Retinal pigment epithelial cell (primary cell): ENCODE measurements around the gene MCF2L.

ENCODE experiments used
- DNase-seq: peaks from one replicate; pipeline ENCODE4 v3.0.0-alpha.2; 2010; ENCODE audit warnings: low read depth
- H3K4me3 ChIP-seq: 2 replicates; pipeline ENCODE4 v1.5.1; 2011; ENCODE audit warnings: mild to moderate bottlenecking, low read length, control low read depth, moderate library complexity
- TF ChIP-seq, protein P1 (sequence below): conservative IDR thresholded peaks from 2 replicates; pipeline ENCODE4 v1.5.1; 2011; ENCODE audit warnings: low read depth, low read length, control low read depth, inconsistent platforms

Gene MCF2L

DNA sequence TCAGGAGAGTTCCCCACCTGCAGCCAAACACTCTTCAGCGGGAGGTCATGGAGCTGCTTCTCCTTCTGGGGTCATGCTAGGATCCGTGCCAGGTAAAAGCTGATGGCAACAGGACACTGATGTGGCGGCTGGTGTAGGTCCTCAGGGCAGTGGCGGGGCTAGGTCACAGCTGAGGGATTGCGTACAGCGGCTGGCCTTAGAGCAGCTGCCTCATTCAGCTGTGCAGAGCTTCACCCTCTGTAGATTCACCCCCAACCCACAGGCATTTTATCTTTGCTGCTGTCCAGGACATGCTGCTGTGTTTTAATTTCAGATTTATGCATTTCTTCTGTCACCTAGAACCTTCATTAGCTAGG lies 2.3 kb downstream of the MCF2L start:
- H3K4me3 ChIP-seq = no peak overlapping the region
- TF ChIP-seq, protein P1, sequence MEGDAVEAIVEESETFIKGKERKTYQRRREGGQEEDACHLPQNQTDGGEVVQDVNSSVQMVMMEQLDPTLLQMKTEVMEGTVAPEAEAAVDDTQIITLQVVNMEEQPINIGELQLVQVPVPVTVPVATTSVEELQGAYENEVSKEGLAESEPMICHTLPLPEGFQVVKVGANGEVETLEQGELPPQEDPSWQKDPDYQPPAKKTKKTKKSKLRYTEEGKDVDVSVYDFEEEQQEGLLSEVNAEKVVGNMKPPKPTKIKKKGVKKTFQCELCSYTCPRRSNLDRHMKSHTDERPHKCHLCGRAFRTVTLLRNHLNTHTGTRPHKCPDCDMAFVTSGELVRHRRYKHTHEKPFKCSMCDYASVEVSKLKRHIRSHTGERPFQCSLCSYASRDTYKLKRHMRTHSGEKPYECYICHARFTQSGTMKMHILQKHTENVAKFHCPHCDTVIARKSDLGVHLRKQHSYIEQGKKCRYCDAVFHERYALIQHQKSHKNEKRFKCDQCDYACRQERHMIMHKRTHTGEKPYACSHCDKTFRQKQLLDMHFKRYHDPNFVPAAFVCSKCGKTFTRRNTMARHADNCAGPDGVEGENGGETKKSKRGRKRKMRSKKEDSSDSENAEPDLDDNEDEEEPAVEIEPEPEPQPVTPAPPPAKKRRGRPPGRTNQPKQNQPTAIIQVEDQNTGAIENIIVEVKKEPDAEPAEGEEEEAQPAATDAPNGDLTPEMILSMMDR = no peak
- DNase-seq = no peak

- DNase-seq = no peak
- H3K4me3 ChIP-seq = no peak overlapping the region
- TF ChIP-seq, protein P1 = no peak
Measured at GRCh38 chr13:112972258-112972657, 3.2 kb downstream of the MCF2L start.

GRCh38 chr13:112972867-112973576 lies 4.0 kb downstream of the MCF2L start:
- DNase-seq = no peak
- TF ChIP-seq, protein P1 = no peak
- no peak overlapping the region for H3K4me3 ChIP-seq

- TF ChIP-seq, protein P1 = no peak
- DNase-seq = no peak
- H3K4me3 ChIP-seq = no peak overlapping the region
Measured at GRCh38 chr13:112973577-112973951, 4.5 kb downstream of the MCF2L start.

DNA sequence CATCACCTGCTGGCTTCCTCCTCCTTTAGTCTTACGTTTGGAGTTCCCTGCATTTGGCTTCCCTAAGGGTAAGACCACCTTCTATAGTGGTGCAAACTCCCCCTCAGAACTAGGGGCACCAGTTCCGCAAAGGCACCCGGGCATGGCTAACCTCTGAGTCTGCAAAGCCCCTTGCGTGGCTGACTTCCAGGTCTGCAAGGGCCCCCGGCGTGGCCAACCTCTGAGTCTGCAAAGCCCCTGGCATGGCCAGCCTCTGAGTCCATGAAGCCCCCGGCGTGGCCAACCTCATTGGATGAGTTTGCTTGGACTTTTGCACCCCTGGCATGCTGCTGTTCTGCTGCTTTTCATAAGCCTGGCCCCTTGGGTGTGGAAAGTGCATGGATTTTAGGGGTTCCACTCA lies 5.1 kb downstream of the MCF2L start:
- TF ChIP-seq, protein P1 = no peak
- DNase-seq = no peak
- H3K4me3 ChIP-seq = no peak overlapping the region

DNA sequence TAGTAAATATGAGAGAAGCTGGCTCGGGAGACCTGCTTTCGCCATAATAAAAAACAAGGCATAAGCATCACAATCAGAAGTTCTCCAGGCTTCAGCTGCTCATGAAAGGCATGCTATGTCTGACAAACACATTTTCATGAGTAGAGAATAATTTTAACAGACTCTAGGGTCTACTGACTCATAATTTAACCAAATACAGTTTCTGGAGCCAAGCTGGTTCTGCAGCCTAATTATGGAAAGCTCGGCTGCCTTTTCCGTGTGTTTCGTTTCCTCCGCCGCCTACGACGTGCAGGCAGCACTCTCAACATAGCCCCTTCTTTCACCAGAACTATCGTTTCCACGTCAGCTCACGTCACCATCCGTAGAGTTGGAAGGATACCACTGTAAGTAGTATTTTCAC lies 5.7 kb downstream of the MCF2L start:
- DNase-seq = no peak
- TF ChIP-seq, protein P1 = no peak
- no peak overlapping the region for H3K4me3 ChIP-seq

GRCh38 chr13:112975401-112975939 lies 6.5 kb downstream of the MCF2L start:
- DNase-seq = no peak
- no peak overlapping the region for H3K4me3 ChIP-seq
- TF ChIP-seq, protein P1 = no peak
